T-helper 2 cell treated with Interferon-gamma antibody and Interleukin-4, amounts not matched to agents 5 μg/mL and 100 μg/mL, for 36 hours (primary cell): Measurements from ENCODE around the gene CCBE1.
"Not testable (repeated sequence)": the region's sequence is repeated elsewhere in the genome, so short reads cannot be mapped to it uniquely, and the experiment has no call there.

Experiments
- DNase-seq: peaks from one replicate; pipeline ENCODE4 v3.0.0; 2021; ENCODE audit warnings: low spot score
- H3K27ac Mint-ChIP-seq: one replicate; pipeline ENCODE4 v1.8.0; 2021; ENCODE audit warnings: mild to moderate bottlenecking, mixed read lengths
- H3K27me3 Mint-ChIP-seq: one replicate; pipeline ENCODE4 v1.8.0; 2021; ENCODE audit warnings: low read depth, mixed read lengths
- H3K36me3 Mint-ChIP-seq: one replicate; pipeline ENCODE4 v1.8.0; 2021; ENCODE audit warnings: low read depth, mixed read lengths
- H3K4me1 Mint-ChIP-seq: one replicate; pipeline ENCODE4 v1.8.0; 2021; ENCODE audit warnings: low read depth, mixed read lengths
- H3K4me3 Mint-ChIP-seq: one replicate; pipeline ENCODE4 v1.8.0; 2022; ENCODE audit warnings: mild to moderate bottlenecking, moderate library complexity, mixed read lengths
- H3K9me3 Mint-ChIP-seq: one replicate; pipeline ENCODE4 v1.8.0; 2021; ENCODE audit warnings: mixed read lengths

The CCBE1 gene

DNA sequence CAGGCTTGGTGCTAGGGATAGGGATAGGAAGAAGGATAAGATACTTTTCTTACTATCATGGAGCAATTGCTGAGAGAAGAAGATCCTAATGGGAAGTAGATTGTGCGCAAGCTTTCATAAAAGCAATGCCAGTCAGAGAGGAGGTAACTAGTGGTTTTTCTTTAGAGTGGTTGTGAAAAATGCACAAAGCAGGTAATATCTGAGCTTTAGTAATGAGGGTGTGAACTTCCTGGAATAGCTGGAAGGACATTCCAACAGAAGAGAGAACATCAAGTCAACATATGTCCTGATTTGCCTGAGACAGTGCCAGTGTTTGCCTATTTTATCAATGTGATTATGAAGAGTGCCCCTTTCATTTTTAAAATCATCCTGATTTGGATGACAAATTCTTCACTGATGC is 34.1 kb downstream of the CCBE1 start:
- no peaks in the 10 kb centered on the region for H3K27me3 Mint-ChIP-seq
- no peaks in the 10 kb centered on the region for H3K4me1 Mint-ChIP-seq
- H3K27ac Mint-ChIP-seq = no peak overlapping the region
- no peak overlapping the region for H3K4me3 Mint-ChIP-seq
- no peak for DNase-seq
- no peaks in the 10 kb centered on the region for H3K9me3 Mint-ChIP-seq
- no peaks in the 10 kb centered on the region for H3K36me3 Mint-ChIP-seq

GRCh38 chr18:59661891-59662701 is 35.1 kb downstream of the CCBE1 start:
- Mint-ChIP-seq H3K36me3 (no peaks in the 10 kb centered on the region), H3K9me3 (no peaks in the 10 kb centered on the region), H3K4me3 (no peak overlapping the region), H3K4me1 (no peaks in the 10 kb centered on the region), H3K27me3 (no peaks in the 10 kb centered on the region), H3K27ac (no peak overlapping the region)
- no peak for DNase-seq

GRCh38 chr18:59660786-59661743 is 36.2 kb downstream of the CCBE1 start:
- Mint-ChIP-seq H3K27ac (no peak overlapping the region), H3K4me1 (no peaks in the 10 kb centered on the region), H3K4me3 (no peak overlapping the region), H3K27me3 (no peaks in the 10 kb centered on the region), H3K9me3 (no peaks in the 10 kb centered on the region), H3K36me3 (no peaks in the 10 kb centered on the region)
- no peak for DNase-seq

- H3K4me3 Mint-ChIP-seq = no peak overlapping the region
- no peak for DNase-seq
- no peaks in the 10 kb centered on the region for H3K27me3 Mint-ChIP-seq
- H3K4me1 Mint-ChIP-seq = no peaks in the 10 kb centered on the region
- no peak overlapping the region for H3K27ac Mint-ChIP-seq
- no peaks in the 10 kb centered on the region for H3K9me3 Mint-ChIP-seq
- no peaks in the 10 kb centered on the region for H3K36me3 Mint-ChIP-seq
Measured at GRCh38 chr18:59660366-59660765, 36.9 kb downstream of the CCBE1 start.

- Mint-ChIP-seq H3K27me3 (no peaks in the 10 kb centered on the region), H3K36me3 (no peaks in the 10 kb centered on the region), H3K9me3 (no peaks in the 10 kb centered on the region), H3K4me3 (no peak overlapping the region), H3K4me1 (no peaks in the 10 kb centered on the region), H3K27ac (no peak overlapping the region)
- DNase-seq = no peak
Measured at GRCh38 chr18:59659508-59660170, 37.6 kb downstream of the CCBE1 start.

DNA sequence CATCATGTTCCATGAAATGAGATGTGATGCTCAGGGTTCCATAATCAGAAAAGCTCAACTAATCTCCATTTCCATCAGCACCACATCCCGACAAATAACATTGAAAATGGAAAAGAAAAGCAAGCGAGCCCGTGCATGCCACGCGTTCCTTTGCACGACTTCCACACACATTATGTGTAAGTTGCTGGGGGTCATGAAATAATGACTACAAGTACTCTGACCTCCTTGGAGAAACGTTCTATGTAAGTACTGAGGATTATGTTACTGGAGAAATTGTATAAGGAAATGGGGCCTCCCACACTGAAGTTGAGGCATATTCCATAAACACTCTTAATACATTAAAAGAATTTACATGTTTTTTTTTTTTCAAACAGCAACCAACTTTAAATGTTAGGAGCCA is 38.3 kb downstream of the CCBE1 start:
- Mint-ChIP-seq H3K4me1 (no peaks in the 10 kb centered on the region), H3K27me3 (no peaks in the 10 kb centered on the region), H3K9me3 (no peaks in the 10 kb centered on the region), H3K4me3 (no peak overlapping the region), H3K36me3 (no peaks in the 10 kb centered on the region), H3K27ac (no peak overlapping the region)
- no peak for DNase-seq

GRCh38 chr18:59657012-59657411 is 40.2 kb downstream of the CCBE1 start:
- Mint-ChIP-seq H3K4me3 (no peak overlapping the region), H3K27ac (no peak overlapping the region), H3K36me3 (no peaks in the 10 kb centered on the region), H3K27me3 (no peaks in the 10 kb centered on the region), H3K9me3 (no peaks in the 10 kb centered on the region), H3K4me1 (no peaks in the 10 kb centered on the region)
- no peak for DNase-seq

DNA sequence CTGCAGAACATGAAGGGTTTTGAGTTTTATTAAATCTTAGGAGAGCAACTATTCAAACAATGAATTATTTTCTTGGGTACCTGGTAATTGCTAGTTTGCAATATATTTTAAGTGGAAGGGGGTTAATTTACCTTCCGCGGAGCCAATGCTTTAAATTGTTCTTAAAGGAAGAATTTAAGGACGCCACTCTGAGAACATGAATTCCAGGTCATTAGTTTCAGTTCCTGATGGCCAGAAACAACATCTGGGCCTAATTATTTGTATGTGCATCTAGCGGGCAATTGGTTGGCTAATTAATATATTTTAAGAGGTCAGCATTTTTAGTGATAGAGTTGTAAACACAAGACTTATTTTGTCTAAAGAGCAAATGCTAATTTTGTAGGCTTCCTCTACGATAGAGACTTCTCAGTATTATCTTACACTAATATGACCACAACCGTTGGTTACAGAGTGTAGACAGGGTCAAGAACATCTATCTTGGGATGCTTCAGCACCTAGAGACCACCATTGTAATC is 40.8 kb downstream of the CCBE1 start:
- Mint-ChIP-seq H3K9me3 (no peaks in the 10 kb centered on the region), H3K36me3 (no peaks in the 10 kb centered on the region), H3K4me1 (no peaks in the 10 kb centered on the region), H3K27me3 (no peaks in the 10 kb centered on the region), H3K27ac (no peak overlapping the region), H3K4me3 (no peak overlapping the region)
- DNase-seq = no peak

DNA sequence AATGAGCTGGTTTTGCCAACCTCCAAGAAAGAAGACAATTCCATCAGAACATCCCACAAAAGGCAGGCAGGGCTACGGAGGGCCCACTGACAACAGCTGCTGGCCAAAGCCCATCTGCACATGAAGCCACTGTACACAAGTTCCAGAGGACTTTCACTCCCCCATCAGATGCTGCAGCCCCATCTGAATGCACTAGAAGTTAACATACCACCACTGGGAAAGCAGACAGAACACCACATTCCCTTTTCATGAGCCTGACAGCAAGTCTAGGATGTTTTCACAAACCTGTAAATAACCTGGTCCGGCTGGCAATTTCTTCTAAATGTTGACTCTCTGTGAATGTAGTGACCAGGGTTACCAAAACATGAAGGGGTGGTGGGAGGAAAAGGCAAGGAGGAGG is 41.5 kb downstream of the CCBE1 start:
- DNase-seq = no peak
- Mint-ChIP-seq H3K27me3 (no peaks in the 10 kb centered on the region), H3K4me3 (no peak overlapping the region), H3K36me3 (no peaks in the 10 kb centered on the region), H3K9me3 (no peaks in the 10 kb centered on the region), H3K4me1 (no peaks in the 10 kb centered on the region), H3K27ac (no peak overlapping the region)

- no peak overlapping the region for H3K27ac Mint-ChIP-seq
- H3K4me1 Mint-ChIP-seq = no peaks in the 10 kb centered on the region
- DNase-seq = no peak
- no peak overlapping the region for H3K4me3 Mint-ChIP-seq
- H3K36me3 Mint-ChIP-seq = no peaks in the 10 kb centered on the region
- no peaks in the 10 kb centered on the region for H3K27me3 Mint-ChIP-seq
- no peaks in the 10 kb centered on the region for H3K9me3 Mint-ChIP-seq
Measured at GRCh38 chr18:59651071-59651470, 46.2 kb downstream of the CCBE1 start.

DNA sequence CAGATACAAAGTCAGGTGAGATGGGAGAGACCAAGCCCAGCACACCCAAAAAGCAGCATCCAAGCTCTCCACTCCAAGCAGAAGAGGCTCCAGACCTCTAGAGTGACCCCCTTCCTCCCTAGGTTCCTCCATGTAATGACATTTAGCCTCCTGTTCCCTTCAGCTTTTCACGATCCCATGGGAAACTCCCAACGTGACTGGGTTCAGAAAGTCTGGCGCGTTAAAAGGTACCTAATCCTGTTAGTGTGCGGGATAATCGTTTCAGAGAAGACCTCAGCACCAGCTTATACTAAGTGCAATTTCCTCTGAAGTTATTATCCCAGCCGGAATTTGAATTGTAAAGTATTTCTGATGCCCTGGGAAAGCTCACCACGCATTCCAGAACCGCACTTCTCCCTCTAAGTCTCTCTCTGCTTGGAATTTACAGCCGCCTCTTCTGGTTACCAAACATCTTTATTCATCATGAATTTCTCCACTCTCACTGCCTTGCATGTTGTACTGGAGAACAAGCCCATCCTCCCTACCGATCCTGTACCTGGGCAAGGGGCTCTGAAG is 46.9 kb downstream of the CCBE1 start:
- Mint-ChIP-seq H3K9me3 (no peaks in the 10 kb centered on the region), H3K27ac (no peak overlapping the region), H3K27me3 (no peaks in the 10 kb centered on the region), H3K36me3 (no peaks in the 10 kb centered on the region), H3K4me1 (no peaks in the 10 kb centered on the region), H3K4me3 (no peak overlapping the region)
- no peak for DNase-seq

GRCh38 chr18:59649591-59649990 is 47.6 kb downstream of the CCBE1 start:
- H3K4me3 Mint-ChIP-seq = no peak overlapping the region
- no peaks in the 10 kb centered on the region for H3K4me1 Mint-ChIP-seq
- DNase-seq = no peak
- no peak overlapping the region for H3K27ac Mint-ChIP-seq
- no peaks in the 10 kb centered on the region for H3K36me3 Mint-ChIP-seq
- no peaks in the 10 kb centered on the region for H3K9me3 Mint-ChIP-seq
- H3K27me3 Mint-ChIP-seq = no peaks in the 10 kb centered on the region

- H3K9me3 Mint-ChIP-seq, H3K4me1 Mint-ChIP-seq, H3K4me3 Mint-ChIP-seq, H3K27ac Mint-ChIP-seq, H3K27me3 Mint-ChIP-seq, DNase-seq, H3K36me3 Mint-ChIP-seq: not testable (repeated sequence)
Measured at GRCh38 chr18:59648469-59648868, 48.8 kb downstream of the CCBE1 start.

GRCh38 chr18:59646963-59647307 is 50.3 kb downstream of the CCBE1 start:
- Mint-ChIP-seq H3K9me3 (no peaks in the 10 kb centered on the region), H3K4me1 (no peaks in the 10 kb centered on the region), H3K27me3 (no peaks in the 10 kb centered on the region), H3K4me3 (no peak overlapping the region), H3K27ac (no peak overlapping the region), H3K36me3 (no peaks in the 10 kb centered on the region)
- no peak for DNase-seq
